Stomach (tissue), 4 donors: ENCODE results near the gene SPTBN2.

ENCODE experiments used
- CTCF ChIP-seq, 7 experiments: fragments of 450-650 bp in 4 of 7; fragments of 200-600 bp in 3 of 7; sonication (generic) in 3 of 7; IDR thresholded peaks; one replicate each; pipeline ENCODE4 v1.5.1; 2016 to 2019; ENCODE audit warnings: antibody characterized with exemption in 7 of 7, control low read depth in 2 of 7, mild to moderate bottlenecking in 1 of 7
- EP300 ChIP-seq: sonication (generic); formaldehyde crosslinking; IDR thresholded peaks from one replicate; pipeline ENCODE4 v1.6.1; 2017; ENCODE audit warnings: antibody characterized with exemption
- POLR2A ChIP-seq, 4 donors: fragments of 450-650 bp; IDR thresholded peaks; one replicate each; pipeline ENCODE4 v1.6.1; 2016; ENCODE audit warnings: antibody characterized with exemption in 4 of 4, control low read depth in 2 of 4, mild to moderate bottlenecking in 1 of 4, moderate library complexity in 1 of 4
- POLR2AphosphoS5 ChIP-seq, 3 donors: sonication (generic); formaldehyde crosslinking; IDR thresholded peaks; one replicate each; pipeline ENCODE4 v1.6.1; 2016; ENCODE audit warnings: antibody characterized with exemption in 3 of 3

- TF ChIP-seq CTCF (IDR thresholded peaks at IDR 0.05) (no peak), POLR2A (IDR thresholded peaks at IDR 0.05) (no peak), EP300 (no peak), POLR2AphosphoS5 (IDR thresholded peaks at IDR 0.05) (no peak)
Observed at GRCh38 chr11:66683877-66684276, 45.1 kb downstream of the SPTBN2 start.
